Spleen (tissue), 11 donors: ENCODE results near the gene WWC1. TPM values are rescaled to one million over a fixed set of nuclear protein-coding genes. Genes with fewer than 3 reads are reported as not detected.

ENCODE experiments used
- DNase-seq: peaks from one replicate; pipeline ENCODE4 v3.0.0-alpha.2; 2020
- H3K27ac ChIP-seq, 8 donors: fragments of 200-600 bp; sonication (generic) in 7 of 8; 1 replicate in 4 of 8; 2 replicates in 4 of 8; pipeline versions ENCODE4 v1.5.0 to v1.8.0; 2016 to 2021; ENCODE audit warnings: inconsistent platforms in 4 of 8, mild to moderate bottlenecking in 4 of 8, moderate library complexity in 1 of 8
- H3K27me3 ChIP-seq, 7 donors: fragments of 200-600 bp; sonication (generic) in 6 of 7; replicated peaks in 1 of 7; 1 replicate in 4 of 7; 2 replicates in 3 of 7; pipeline versions ENCODE4 v1.5.0 to v1.8.0; 2016 to 2021; ENCODE audit warnings: inconsistent platforms in 3 of 7, mild to moderate bottlenecking in 1 of 7
- H3K36me3 ChIP-seq, 6 donors: fragments of 200-600 bp; sonication (generic) in 5 of 6; 1 replicate in 4 of 6; 2 replicates in 2 of 6; pipeline versions ENCODE4 v1.5.0 to v1.8.0; 2016 to 2021; ENCODE audit warnings: inconsistent platforms in 2 of 6
- H3K4me1 ChIP-seq, 6 donors: fragments of 200-600 bp; sonication (generic) in 5 of 6; 1 replicate in 3 of 6; 2 replicates in 3 of 6; pipeline versions ENCODE4 v1.5.0 to v1.8.0; 2016 to 2021; ENCODE audit warnings: inconsistent platforms in 3 of 6
- H3K4me3 ChIP-seq, 8 donors: fragments of 200-600 bp; sonication (generic) in 7 of 8; 1 replicate in 4 of 8; 2 replicates in 4 of 8; pipeline versions ENCODE4 v1.5.0 to v1.8.0; 2016 to 2021; ENCODE audit warnings: inconsistent platforms in 4 of 8, mild to moderate bottlenecking in 4 of 8, moderate library complexity in 2 of 8
- H3K9me3 ChIP-seq, 8 donors: fragments of 200-600 bp; sonication (generic) in 7 of 8; 1 replicate in 4 of 8; 2 replicates in 4 of 8; pipeline versions ENCODE4 v1.5.0 to v1.8.0; 2016 to 2021; ENCODE audit warnings: inconsistent platforms in 4 of 8
- POLR2A ChIP-seq, 3 donors: fragments of 450-650 bp; IDR thresholded peaks; one replicate each; pipeline ENCODE4 v1.5.1; 2017; ENCODE audit warnings: antibody characterized with exemption in 3 of 3, mild to moderate bottlenecking in 1 of 3
- POLR2AphosphoS5 ChIP-seq, 3 donors: sonication (generic); formaldehyde crosslinking; IDR thresholded peaks; one replicate each; pipeline ENCODE4 v1.5.1; 2017; ENCODE audit warnings: antibody characterized with exemption in 3 of 3
- WGBS, 5 donors: extraction: QIAGEN DNeasy Blood & Tissue Kit in 3 of 5; methylation state at CpG; one replicate each; pipeline versions ENCODE4 v1.1.5 to v1.1.7; 2013 to 2018; 5-methylcytosine and 5-hydroxymethylcytosine counted together
- intact Hi-C: fragments of 100-400 bp; cut with DNase I; formaldehyde crosslinking; loops from one replicate; pipeline ENCODE4 v1.15.0; 2023; ENCODE audit warnings: low total_unique reads
- polyA plus RNA-seq, 3 donors: library from polyadenylated mRNA; stranded (reverse); fragments of 200-250 nt; gene quantifications; one replicate each; pipeline ENCODE4 v1.2.1, GENCODE V29; 2013
- total RNA-seq, 7 donors: library from RNA; depleted of rRNA in 3 of 7; stranded (reverse); fragments of >200 nt in 3 of 7; fragmentation: NEBNext Ultra II Directional in 4 of 7; extraction: Animal tissue kit (Norgen Biotek cat#: 25700) in 4 of 7; gene quantifications; one replicate each; pipeline versions ENCODE4 v1.1.0 to v1.2.1, GENCODE V29; 2016 to 2021
- TF ChIP-seq, protein P1 (sequence below), 11 experiments: fragments of 200-600 bp in 7 of 11; fragments of 450-650 bp in 4 of 11; sonication (generic) in 4 of 11; IDR thresholded peaks in 8 of 11; conservative IDR thresholded peaks in 3 of 11; 1 replicate in 7 of 11; 2 replicates in 4 of 11; pipeline versions ENCODE4 v1.4.0 to v1.8.0; 2016 to 2021; ENCODE audit warnings: antibody characterized with exemption in 11 of 11, inconsistent platforms in 4 of 11, mild to moderate bottlenecking in 1 of 11
- donor health status: healthy with polysubstance abuse.
- donor health status: DM: no; HTN: no; CAD: no; lungs with moderate emphysema.
- donor health status: DM: no; HTN: no; CAD: no.
- donor health status: Bipolar disorder and iron deficiency.
- donor health status: healthy.
- donor health status: DM: no; HTN: no; CAD: no.
- donor health status: DM: yes; HTN: yes; CAD: no.

Gene WWC1
- total and polyA plus RNA-seq, 10 donors, result 0.60 to 5.4 (median 1.3) TPM

DNA sequence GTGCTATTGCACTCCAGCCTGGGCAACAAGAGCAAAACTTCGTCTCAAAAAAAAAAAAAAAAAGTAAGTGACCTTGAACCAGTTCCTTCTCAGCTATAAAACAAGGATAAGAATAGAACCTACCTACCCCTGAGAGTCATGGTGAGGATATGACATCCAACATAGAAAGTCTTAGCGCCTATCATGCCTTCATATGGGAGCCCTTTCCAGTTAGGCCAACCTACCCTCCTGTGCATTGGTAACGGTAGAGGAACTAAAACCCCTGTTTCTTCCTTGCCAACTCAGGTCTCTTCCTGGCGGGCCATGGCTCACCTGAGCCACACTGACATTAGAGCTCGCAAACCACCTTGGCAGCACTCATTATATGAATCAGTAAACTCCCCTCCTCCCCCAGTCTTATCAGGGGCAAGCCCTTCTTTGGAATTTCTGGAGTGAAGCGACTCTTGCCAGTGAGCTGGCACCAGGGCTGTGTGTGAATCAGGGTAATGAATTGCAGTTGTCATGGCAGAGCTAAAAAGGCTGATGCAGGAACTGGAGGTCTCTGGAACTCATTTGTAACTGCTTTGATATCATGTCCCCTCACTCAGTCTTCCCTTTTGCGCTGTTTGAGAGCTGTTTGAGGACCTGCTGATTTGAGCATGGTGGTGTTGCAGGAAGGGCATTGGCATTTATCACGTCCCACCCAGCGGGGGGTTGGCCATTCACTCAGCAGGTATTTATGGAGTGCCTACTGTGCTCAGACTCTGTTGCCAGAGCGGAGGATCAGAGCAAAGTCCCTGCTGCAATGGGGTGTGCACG is 10.3 kb downstream of the WWC1 start:
- TF ChIP-seq POLR2A (IDR thresholded peaks at IDR 0.05) (no peak), POLR2AphosphoS5 (IDR thresholded peaks at IDR 0.05) (no peak)
- TF ChIP-seq, protein P1, sequence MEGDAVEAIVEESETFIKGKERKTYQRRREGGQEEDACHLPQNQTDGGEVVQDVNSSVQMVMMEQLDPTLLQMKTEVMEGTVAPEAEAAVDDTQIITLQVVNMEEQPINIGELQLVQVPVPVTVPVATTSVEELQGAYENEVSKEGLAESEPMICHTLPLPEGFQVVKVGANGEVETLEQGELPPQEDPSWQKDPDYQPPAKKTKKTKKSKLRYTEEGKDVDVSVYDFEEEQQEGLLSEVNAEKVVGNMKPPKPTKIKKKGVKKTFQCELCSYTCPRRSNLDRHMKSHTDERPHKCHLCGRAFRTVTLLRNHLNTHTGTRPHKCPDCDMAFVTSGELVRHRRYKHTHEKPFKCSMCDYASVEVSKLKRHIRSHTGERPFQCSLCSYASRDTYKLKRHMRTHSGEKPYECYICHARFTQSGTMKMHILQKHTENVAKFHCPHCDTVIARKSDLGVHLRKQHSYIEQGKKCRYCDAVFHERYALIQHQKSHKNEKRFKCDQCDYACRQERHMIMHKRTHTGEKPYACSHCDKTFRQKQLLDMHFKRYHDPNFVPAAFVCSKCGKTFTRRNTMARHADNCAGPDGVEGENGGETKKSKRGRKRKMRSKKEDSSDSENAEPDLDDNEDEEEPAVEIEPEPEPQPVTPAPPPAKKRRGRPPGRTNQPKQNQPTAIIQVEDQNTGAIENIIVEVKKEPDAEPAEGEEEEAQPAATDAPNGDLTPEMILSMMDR (IDR thresholded peaks at IDR 0.05 in 8 of 11, conservative IDR thresholded peaks at IDR 0.05 in 3 of 11), result no peak
- intact Hi-C loops, result no loop called here
- 73 to 83% (median 80%) methylated on average over 11 of the region's 11 CpGs for WGBS, 5 donors
- DNase-seq, result no peak
- H3K4me1 ChIP-seq, result no peaks in the 10 kb centered on the region
- H3K36me3 ChIP-seq, result no peaks in the 10 kb centered on the region
- no peaks in the 10 kb centered on the region for H3K9me3 ChIP-seq
- H3K27me3 ChIP-seq, result no peaks in the 10 kb centered on the region
- no peak overlapping the region for H3K27ac ChIP-seq
- H3K4me3 ChIP-seq, result no peak overlapping the region

DNA sequence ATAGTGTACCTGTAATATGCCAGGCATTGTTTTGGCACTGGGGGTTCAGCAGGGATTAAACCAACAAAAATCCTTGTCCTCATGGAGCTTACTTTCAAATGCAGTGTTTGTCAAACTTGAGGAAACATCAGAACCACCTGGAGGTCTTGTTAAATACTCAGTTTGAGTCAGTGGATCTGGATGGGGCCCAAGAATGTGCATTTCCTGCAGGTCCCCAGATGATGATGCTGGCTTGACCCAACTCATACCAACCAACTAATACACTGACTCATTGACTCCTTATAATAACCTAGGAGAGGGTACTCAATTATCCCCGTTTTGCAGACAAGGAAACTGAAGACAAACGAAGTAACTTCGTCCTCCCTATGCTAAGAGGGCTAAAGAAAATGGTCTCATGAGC is 11.3 kb downstream of the WWC1 start:
- no peak for DNase-seq
- Histone ChIP-seq H3K4me3 (no peak overlapping the region), H3K27ac (no peak overlapping the region), H3K9me3 (no peaks in the 10 kb centered on the region), H3K36me3 (no peaks in the 10 kb centered on the region), H3K27me3 (no peaks in the 10 kb centered on the region), H3K4me1 (no peaks in the 10 kb centered on the region)
- intact Hi-C loops, result no loop called here
- TF ChIP-seq POLR2AphosphoS5 (IDR thresholded peaks at IDR 0.05) (no peak), POLR2A (IDR thresholded peaks at IDR 0.05) (no peak)
- TF ChIP-seq, protein P1 (IDR thresholded peaks at IDR 0.05 in 8 of 11, conservative IDR thresholded peaks at IDR 0.05 in 3 of 11), result no peak
- 70 to 78% (median 76%) methylated on average over 3 of the region's 3 CpGs for whole genome bisulfite sequencing, 5 donors

DNA sequence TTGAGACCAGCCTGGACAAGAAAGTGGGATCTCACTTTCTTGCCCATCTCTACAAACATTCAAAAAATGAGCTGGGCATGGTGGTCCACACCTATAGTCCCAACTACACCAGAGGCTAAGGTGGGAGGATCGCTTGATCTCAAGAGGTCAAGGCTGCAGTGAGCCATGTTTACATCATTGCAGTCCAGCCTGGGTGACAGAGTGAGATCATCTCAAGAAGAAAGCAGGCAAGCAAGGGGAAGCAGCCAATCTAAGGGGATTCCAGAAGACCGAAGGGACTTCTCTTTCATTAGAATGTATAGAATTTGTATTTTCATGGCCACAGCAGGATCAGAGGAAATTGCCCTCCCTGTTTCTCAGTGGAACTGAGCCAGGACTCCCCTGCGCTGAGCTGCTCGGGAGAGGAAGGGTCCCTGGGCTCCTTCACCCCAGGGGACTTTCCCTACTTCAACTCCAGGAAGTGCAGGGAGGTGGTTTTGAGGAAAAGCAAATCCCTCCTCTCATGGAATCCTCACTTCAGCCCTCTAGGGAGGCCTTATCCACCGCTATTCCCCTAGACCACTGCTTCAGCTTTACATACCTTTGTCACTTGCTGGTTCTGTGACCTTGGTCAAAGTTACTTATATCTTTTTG is 12.1 kb downstream of the WWC1 start:
- WGBS, 5 donors, result 64 to 78% (median 70%) methylated on average over 5 of the region's 5 CpGs
- intact Hi-C loops, result no loop called here
- DNase-seq, result peak; percentile 27
- Histone ChIP-seq H3K27ac (no peak overlapping the region), H3K4me1 (no peaks in the 10 kb centered on the region), H3K9me3 (no peaks in the 10 kb centered on the region), H3K36me3 (no peaks in the 10 kb centered on the region), H3K4me3 (no peak overlapping the region), H3K27me3 (no peaks in the 10 kb centered on the region)
- no peak for TF ChIP-seq POLR2AphosphoS5 (IDR thresholded peaks at IDR 0.05)
- TF ChIP-seq POLR2A (IDR thresholded peaks at IDR 0.05), result no peak
- TF ChIP-seq, protein P1 (IDR thresholded peaks at IDR 0.05 in 8 of 11, conservative IDR thresholded peaks at IDR 0.05 in 3 of 11), result no peak

DNA sequence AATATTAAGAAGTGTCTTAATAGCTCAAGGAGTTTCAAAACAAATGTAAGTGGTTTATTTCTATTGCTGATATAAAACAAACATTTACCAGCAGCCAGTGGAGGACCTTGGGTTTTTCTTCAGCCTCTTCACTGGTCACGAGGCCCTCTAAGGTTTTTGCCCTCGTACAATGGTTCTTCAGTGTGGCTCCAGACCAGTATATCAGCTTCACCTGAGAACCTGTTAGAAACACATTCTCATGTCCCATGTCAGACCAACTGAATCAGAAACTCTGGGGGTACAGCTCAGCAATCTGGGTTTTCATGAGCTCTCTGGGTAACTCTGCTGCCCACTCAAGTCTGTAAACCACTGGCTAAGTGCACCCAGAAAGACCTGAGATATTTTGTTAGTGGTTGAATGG is 12.9 kb downstream of the WWC1 start:
- WGBS, 5 donors, result 79 to 93% (median 86%) methylated on average over 2 of the region's 2 CpGs
- Histone ChIP-seq H3K27ac (no peak overlapping the region), H3K36me3 (no peaks in the 10 kb centered on the region), H3K27me3 (no peaks in the 10 kb centered on the region), H3K4me3 (no peak overlapping the region), H3K9me3 (no peaks in the 10 kb centered on the region), H3K4me1 (no peaks in the 10 kb centered on the region)
- no peak for DNase-seq
- TF ChIP-seq POLR2AphosphoS5 (IDR thresholded peaks at IDR 0.05), result no peak
- no peak for TF ChIP-seq POLR2A (IDR thresholded peaks at IDR 0.05)
- TF ChIP-seq, protein P1 (IDR thresholded peaks at IDR 0.05 in 8 of 11, conservative IDR thresholded peaks at IDR 0.05 in 3 of 11), result no peak
- intact Hi-C loops, result no loop called here
